T-cell (primary cell): Measurements from ENCODE around the gene PGA3. TPM values are rescaled to one million over a fixed set of nuclear protein-coding genes. Genes with fewer than 3 reads are reported as not detected.

Experiments
- ATAC-seq, 4 experiments: fragments of 200-7000 bp in 3 of 4; fragments of 150-1000 bp in 1 of 4; cut with Tn5 transposase; replicated peaks in 1 of 4; 1 replicate in 3 of 4; 2 replicates in 1 of 4; pipeline ENCODE4 v1.10.0; 2021; ENCODE audit warnings: moderate library complexity in 3 of 4, mild to moderate bottlenecking in 2 of 4, moderate number of reproducible peaks in 1 of 4
- CTCF ChIA-PET, 2 donors: fragments of 300-600 bp; sonication (Branson Sonifier 250); formaldehyde crosslinking; loops; one replicate each; lab custom pipeline; 2022; ENCODE audit warnings: antibody characterized with exemption in 2 of 2; lab: Charles Lee
- POLR2A ChIA-PET, 2 donors: fragments of 300-600 bp; sonication (Branson Sonifier 250); formaldehyde crosslinking; loops; one replicate each; lab custom pipeline; 2022; ENCODE audit warnings: antibody characterized with exemption in 2 of 2; lab: Charles Lee
- DNase-seq, 35 experiments: peaks; one replicate each; pipeline versions ENCODE4 v3.0.0 to v3.0.0-alpha.2; 2013 to 2023
- H3K27ac ChIP-seq: one replicate; pipeline ENCODE4 v1.5.1; 2013; ENCODE audit warnings: low read length
- H3K27me3 ChIP-seq, 2 experiments: replicated peaks in 1 of 2; 1 replicate in 1 of 2; 2 replicates in 1 of 2; pipeline versions ENCODE4 v1.6.1 to v1.7.0; 2013; ENCODE audit warnings: low read length in 1 of 2, mixed read lengths in 1 of 2; ENCODE audit not compliant: control insufficient read depth in 2 of 2, insufficient read depth in 2 of 2; ENCODE audit errors: extremely low read depth in 1 of 2
- H3K36me3 ChIP-seq, 2 donors: 1 replicate in 1 of 2; 2 replicates in 1 of 2; pipeline versions ENCODE4 v1.6.1 to v1.7.0; 2013; ENCODE audit warnings: low read length in 1 of 2; ENCODE audit not compliant: control insufficient read depth in 2 of 2, insufficient read depth in 1 of 2; ENCODE audit errors: extremely low read depth in 1 of 2
- H3K4me1 ChIP-seq, 2 experiments: 1 replicate in 1 of 2; 2 replicates in 1 of 2; pipeline versions ENCODE4 v1.6.1 to v1.7.0; 2013; ENCODE audit warnings: low read length in 2 of 2, mixed read lengths in 1 of 2; ENCODE audit not compliant: insufficient read depth in 2 of 2, control insufficient read depth in 1 of 2; ENCODE audit errors: extremely low read depth in 1 of 2
- H3K4me3 ChIP-seq, 2 donors: 1 replicate in 1 of 2; 2 replicates in 1 of 2; pipeline versions ENCODE4 v1.5.1 to v1.7.0; 2013; ENCODE audit warnings: mild to moderate bottlenecking in 2 of 2, low read length in 1 of 2, moderate library complexity in 1 of 2; ENCODE audit not compliant: control insufficient read depth in 1 of 2; ENCODE audit errors: extremely low read depth in 1 of 2
- H3K9me3 ChIP-seq: 2 replicates; pipeline ENCODE4 v1.7.0; 2013
- H3K27ac Mint-ChIP-seq, 2 donors: one replicate each; pipeline ENCODE4 v1.8.0; 2020 to 2021; ENCODE audit warnings: mild to moderate bottlenecking in 2 of 2, mixed read lengths in 2 of 2
- H3K27me3 Mint-ChIP-seq, 2 donors: one replicate each; pipeline ENCODE4 v1.8.0; 2021 to 2022; ENCODE audit warnings: mixed read lengths in 2 of 2
- H3K36me3 Mint-ChIP-seq: one replicate; pipeline ENCODE4 v1.8.0; 2021; ENCODE audit warnings: mixed read lengths
- H3K4me1 Mint-ChIP-seq, 3 donors: one replicate each; pipeline ENCODE4 v1.8.0; 2020 to 2022; ENCODE audit warnings: mixed read lengths in 3 of 3, mild to moderate bottlenecking in 1 of 3
- H3K4me3 Mint-ChIP-seq, 3 donors: one replicate each; pipeline ENCODE4 v1.8.0; 2020 to 2022; ENCODE audit warnings: mild to moderate bottlenecking in 3 of 3, mixed read lengths in 3 of 3, moderate library complexity in 3 of 3
- H3K9me3 Mint-ChIP-seq, 3 donors: one replicate each; pipeline ENCODE4 v1.8.0; 2020 to 2022; ENCODE audit warnings: mixed read lengths in 3 of 3
- WGBS: methylation state at CpG from one replicate; pipeline ENCODE4 v1.1.5; 2013; ENCODE audit warnings: missing lambda C conversion rate; ENCODE audit not compliant: insufficient coverage; 5-methylcytosine and 5-hydroxymethylcytosine counted together
- total RNA-seq, 35 experiments: library from RNA in 6 of 35; stranded (reverse) in 6 of 35; fragments of 120-200 nt in 1 of 35; gene quantifications; one replicate each; pipeline versions ENCODE4 v1.2.1 to v1.2.4 and lab custom pipeline; 2013 to 2026

Gene PGA3
- total RNA-seq, 5 donors from 2014 or later (not counting 1 experiment from before 2014, with no cell fraction given) = not detected

- POLR2A ChIA-PET = no interaction called here
- ATAC-seq = no peak
Measured at GRCh38 chr11:61170566-61170965, 32.7 kb upstream of the PGA3 start.

GRCh38 chr11:61171907-61172306 lies 31.4 kb upstream of the PGA3 start:
- peak overlapping the region in 1 of 3 donors; percentile 50 for H3K4me3 Mint-ChIP-seq

More at GRCh38 chr11:61170566-61170965, 32.7 kb upstream of the PGA3 start:
- Histone ChIP-seq H3K27me3 (peaks cover 0 to 18% of the 10 kb centered on the region in 2 experiments), H3K36me3 (no peaks in the 10 kb centered on the region), H3K27ac (no peak overlapping the region), H3K4me1 (peaks cover 11 to 21% of the 10 kb centered on the region in 2 experiments), H3K4me3 (no peak overlapping the region), H3K9me3 (no peaks in the 10 kb centered on the region)
- Mint-ChIP-seq H3K27me3 (no peaks in the 10 kb centered on the region), H3K36me3 (no peaks in the 10 kb centered on the region), H3K27ac (no peak overlapping the region), H3K9me3 (no peaks in the 10 kb centered on the region), H3K4me1 (peaks cover 22 to 29% (median 24%) of the 10 kb centered on the region in 3 donors), H3K4me3 (no peak overlapping the region)
- 94% methylated on average over 9 of the region's 9 CpGs for WGBS
- no peak for DNase-seq
- CTCF ChIA-PET = interaction anchor here in 1 of 2 donors (0.6 to 0.9 kb wide), 3 partner anchors 255 to 340 kb away, joined by 3 to 5 read pairs (median 3); no protein-coding TSS in a partner anchor

GRCh38 chr11:61172356-61172755 lies 31.0 kb upstream of the PGA3 start:
- Histone ChIP-seq H3K27ac (no peak overlapping the region), H3K36me3 (no peaks in the 10 kb centered on the region), H3K4me1 (peaks cover 11 to 21% of the 10 kb centered on the region in 2 experiments), H3K9me3 (no peaks in the 10 kb centered on the region), H3K4me3 (no peak overlapping the region), H3K27me3 (peaks cover 0 to 18% of the 10 kb centered on the region in 2 experiments)
- CTCF ChIA-PET = no interaction called here
- POLR2A ChIA-PET = no interaction called here
- Mint-ChIP-seq H3K4me3 (peak overlapping the region in 1 of 3 donors; percentile 50), H3K36me3 (no peaks in the 10 kb centered on the region), H3K27ac (peak overlapping the region; percentile 54 to 74), H3K9me3 (no peaks in the 10 kb centered on the region), H3K4me1 (peaks cover 20 to 27% (median 24%) of the 10 kb centered on the region in 3 donors), H3K27me3 (peaks cover 0 to 6% of the 10 kb centered on the region in 2 donors)
- DNase-seq (no peak), ATAC-seq (peak in 1 of 4 experiments; percentile 31)
- WGBS = 18% methylated on average over 4 of the region's 5 CpGs

More at GRCh38 chr11:61171907-61172306, 31.4 kb upstream of the PGA3 start:
- DNase-seq (no peak), ATAC-seq (peak in 2 of 4 experiments; percentile 32 to 55)
- Histone ChIP-seq H3K4me1 (peaks cover 11 to 21% of the 10 kb centered on the region in 2 experiments), H3K4me3 (no peak overlapping the region), H3K27me3 (peaks cover 0 to 18% of the 10 kb centered on the region in 2 experiments), H3K36me3 (no peaks in the 10 kb centered on the region), H3K27ac (no peak overlapping the region), H3K9me3 (no peaks in the 10 kb centered on the region)
- Mint-ChIP-seq H3K4me1 (peaks cover 22 to 29% (median 24%) of the 10 kb centered on the region in 3 donors), H3K9me3 (no peaks in the 10 kb centered on the region), H3K36me3 (no peaks in the 10 kb centered on the region), H3K27ac (peak overlapping the region; percentile 54 to 74), H3K27me3 (peaks cover 0 to 6% of the 10 kb centered on the region in 2 donors)
- CTCF ChIA-PET = no interaction called here
- POLR2A ChIA-PET = no interaction called here
- no CpG with 5 or more reads among the region's 3 CpGs for WGBS

- no peaks in the 10 kb centered on the region for H3K9me3 ChIP-seq
- Mint-ChIP-seq H3K27me3 (peaks cover 0 to 6% of the 10 kb centered on the region in 2 donors), H3K4me1 (peaks cover 18 to 24% (median 22%) of the 10 kb centered on the region in 3 donors), H3K4me3 (peak overlapping the region in 1 of 3 donors; percentile 50), H3K27ac (peak overlapping the region in 1 of 2 donors; percentile 74), H3K9me3 (no peaks in the 10 kb centered on the region), H3K36me3 (no peaks in the 10 kb centered on the region)
- peaks cover 11 to 21% of the 10 kb centered on the region in 2 experiments for H3K4me1 ChIP-seq
- CTCF ChIA-PET = no interaction called here
- H3K27ac ChIP-seq = no peak overlapping the region
- POLR2A ChIA-PET = no interaction called here
- WGBS = 100% methylated on average over 1 of the region's 3 CpGs
- no peak for ATAC-seq
- no peak for DNase-seq
- H3K4me3 ChIP-seq = no peak overlapping the region
- H3K36me3 ChIP-seq = no peaks in the 10 kb centered on the region
- H3K27me3 ChIP-seq = peaks cover 0 to 18% of the 10 kb centered on the region in 2 experiments
Measured at GRCh38 chr11:61172888-61173287, 30.4 kb upstream of the PGA3 start.

- H3K27me3 Mint-ChIP-seq = peaks cover 0 to 6% of the 10 kb centered on the region in 2 donors
- CTCF ChIA-PET = no interaction called here
- H3K27ac Mint-ChIP-seq = no peak overlapping the region
- WGBS = 90% methylated on average over 3 of the region's 4 CpGs
- Histone ChIP-seq H3K4me1 (peaks cover 9 to 16% of the 10 kb centered on the region in 2 experiments), H3K27ac (no peak overlapping the region), H3K9me3 (no peaks in the 10 kb centered on the region), H3K36me3 (no peaks in the 10 kb centered on the region), H3K4me3 (no peak overlapping the region), H3K27me3 (peaks cover 0 to 21% of the 10 kb centered on the region in 2 experiments)
- DNase-seq (no peak), ATAC-seq (no peak)
- no peaks in the 10 kb centered on the region for H3K36me3 Mint-ChIP-seq
- no peaks in the 10 kb centered on the region for H3K9me3 Mint-ChIP-seq
- POLR2A ChIA-PET = interaction anchor here in 1 of 2 donors (0.5 kb wide), 1 partner anchor 182 kb away, joined by 6 read pairs; no protein-coding TSS in a partner anchor
- no peak overlapping the region for H3K4me3 Mint-ChIP-seq
- peaks cover 16 to 24% (median 18%) of the 10 kb centered on the region in 3 donors for H3K4me1 Mint-ChIP-seq
Measured at GRCh38 chr11:61173456-61173855, 29.9 kb upstream of the PGA3 start.

- Mint-ChIP-seq H3K27me3 (peaks cover 0 to 6% of the 10 kb centered on the region in 2 donors), H3K9me3 (no peaks in the 10 kb centered on the region), H3K27ac (no peak overlapping the region), H3K36me3 (no peaks in the 10 kb centered on the region), H3K4me1 (peaks cover 13 to 24% (median 13%) of the 10 kb centered on the region in 3 donors), H3K4me3 (no peak overlapping the region)
- no peaks in the 10 kb centered on the region for H3K9me3 ChIP-seq
- POLR2A ChIA-PET = no interaction called here
- no peak overlapping the region for H3K27ac ChIP-seq
- no peak for DNase-seq
- WGBS = 66% methylated on average over 5 of the region's 6 CpGs
- ATAC-seq = no peak
- CTCF ChIA-PET = no interaction called here
- H3K36me3 ChIP-seq = no peaks in the 10 kb centered on the region
- H3K4me1 ChIP-seq = peaks cover 9 to 16% of the 10 kb centered on the region in 2 experiments
- H3K27me3 ChIP-seq = peaks cover 0 to 21% of the 10 kb centered on the region in 2 experiments
- no peak overlapping the region for H3K4me3 ChIP-seq
Measured at GRCh38 chr11:61174273-61174672, 29.0 kb upstream of the PGA3 start.
